Measurements from ENCODE around the gene ANTKMT.

DNA sequence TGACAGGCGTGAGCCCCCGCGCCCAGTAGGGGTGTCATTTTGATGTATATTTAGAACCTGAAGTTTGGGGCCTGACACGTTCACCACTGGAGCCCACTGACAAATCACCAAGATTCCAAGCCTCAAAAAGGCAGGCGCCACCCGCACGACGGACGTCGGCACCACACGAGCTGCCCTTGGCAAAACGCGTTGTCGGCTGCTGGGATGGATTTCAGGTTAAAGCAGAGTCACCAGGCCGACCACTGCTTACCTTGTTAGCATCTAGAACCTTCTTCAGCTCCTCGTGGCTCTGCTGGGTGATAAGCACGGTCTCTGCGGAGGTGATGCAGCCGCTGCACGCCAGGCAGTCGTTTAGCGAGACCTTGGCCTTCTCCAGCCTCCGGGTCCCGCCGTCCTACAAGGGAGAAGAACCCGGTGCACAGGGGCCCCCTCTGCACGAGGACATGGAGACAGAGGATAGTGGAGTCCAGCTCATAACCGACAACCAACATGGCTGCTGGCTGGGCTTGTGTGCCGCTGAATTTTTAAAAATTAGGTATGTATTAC lies 16.1 kb downstream of the ANTKMT start:
- TF ChIP-seq, protein P1, sequence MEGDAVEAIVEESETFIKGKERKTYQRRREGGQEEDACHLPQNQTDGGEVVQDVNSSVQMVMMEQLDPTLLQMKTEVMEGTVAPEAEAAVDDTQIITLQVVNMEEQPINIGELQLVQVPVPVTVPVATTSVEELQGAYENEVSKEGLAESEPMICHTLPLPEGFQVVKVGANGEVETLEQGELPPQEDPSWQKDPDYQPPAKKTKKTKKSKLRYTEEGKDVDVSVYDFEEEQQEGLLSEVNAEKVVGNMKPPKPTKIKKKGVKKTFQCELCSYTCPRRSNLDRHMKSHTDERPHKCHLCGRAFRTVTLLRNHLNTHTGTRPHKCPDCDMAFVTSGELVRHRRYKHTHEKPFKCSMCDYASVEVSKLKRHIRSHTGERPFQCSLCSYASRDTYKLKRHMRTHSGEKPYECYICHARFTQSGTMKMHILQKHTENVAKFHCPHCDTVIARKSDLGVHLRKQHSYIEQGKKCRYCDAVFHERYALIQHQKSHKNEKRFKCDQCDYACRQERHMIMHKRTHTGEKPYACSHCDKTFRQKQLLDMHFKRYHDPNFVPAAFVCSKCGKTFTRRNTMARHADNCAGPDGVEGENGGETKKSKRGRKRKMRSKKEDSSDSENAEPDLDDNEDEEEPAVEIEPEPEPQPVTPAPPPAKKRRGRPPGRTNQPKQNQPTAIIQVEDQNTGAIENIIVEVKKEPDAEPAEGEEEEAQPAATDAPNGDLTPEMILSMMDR (IDR thresholded peaks at IDR 0.05; ENCODE audit: insufficient read depth, low read depth, low read length): no peak
- TF ChIP-seq EZH2 (IDR thresholded peaks at IDR 0.05; ENCODE audit: insufficient read depth, low read length): no peak

All from astrocyte (in vitro differentiated cells and primary cell).